HEK293 (cell line): ENCODE data around the gene PPP5C.

Experiments
- CTCF ChIA-PET: fragments of 350-600 bp; formaldehyde crosslinking; extraction: SDS; loops from one replicate; lab custom pipeline; 2021; ENCODE audit warnings: antibody characterized with exemption; lab: Yijun Ruan, JAX
- POLR2A ChIA-PET: fragments of 300-600 bp; formaldehyde crosslinking; extraction: SDS; loops from one replicate; lab custom pipeline; 2020; ENCODE audit warnings: antibody characterized with exemption, inconsistent platforms; lab: Yijun Ruan, JAX
- H3K27ac ChIP-seq: fragments of 200-500 bp; sonication (Bioruptor generic); 2 replicates; pipeline ENCODE4 v1.5.1; 2014; ENCODE audit warnings: low read depth, low read length, control low read depth, inconsistent platforms; ENCODE audit errors: extremely low read depth
- H3K36me3 ChIP-seq, 2 experiments: fragments of 200-500 bp in 1 of 2; sonication (Bioruptor generic) in 1 of 2; 1 replicate in 1 of 2; 2 replicates in 1 of 2; pipeline ENCODE4 v1.5.1; 2014 to 2017; ENCODE audit warnings: inconsistent platforms in 2 of 2, low read length in 2 of 2; ENCODE audit not compliant: control insufficient read depth in 2 of 2, insufficient read depth in 1 of 2
- H3K4me1 ChIP-seq: fragments of 200-500 bp; sonication (Bioruptor generic); 2 replicates; pipeline ENCODE4 v1.5.1; 2014; ENCODE audit warnings: mild to moderate bottlenecking, low read length, inconsistent platforms; ENCODE audit not compliant: control insufficient read depth, insufficient read depth
- H3K4me3 ChIP-seq: 2 replicates; pipeline ENCODE4 v1.5.1; 2011; ENCODE audit warnings: low read depth, mild to moderate bottlenecking, control low read depth, low read length, moderate library complexity
- H3K9me3 ChIP-seq: fragments of 200-500 bp; sonication (Bioruptor generic); 2 replicates; pipeline ENCODE4 v1.5.1; 2014; ENCODE audit warnings: low read depth, low read length, inconsistent platforms; ENCODE audit not compliant: control insufficient read depth, insufficient read depth
- FEZF1 ChIP-seq: fragments of 450-650 bp; formaldehyde crosslinking; IDR thresholded peaks from 2 replicates; pipeline ENCODE4 v1.5.1; 2016; ENCODE audit warnings: missing biosample characterization, missing genetic modification characterization
- GLIS2 ChIP-seq: fragments of 450-650 bp; formaldehyde crosslinking; IDR thresholded peaks from 2 replicates; pipeline ENCODE4 v1.5.1; 2016; ENCODE audit warnings: missing biosample characterization, missing genetic modification characterization
- INSM2 ChIP-seq: fragments of 450-650 bp; formaldehyde crosslinking; IDR thresholded peaks from 2 replicates; pipeline ENCODE4 v1.5.1; 2016; ENCODE audit warnings: missing biosample characterization, missing genetic modification characterization
- MZF1 ChIP-seq: fragments of 450-650 bp; formaldehyde crosslinking; IDR thresholded peaks from 2 replicates; pipeline ENCODE4 v1.5.1; 2017; ENCODE audit warnings: missing biosample characterization, missing genetic modification characterization, borderline replicate concordance
- PRDM10 ChIP-seq: fragments of 450-650 bp; formaldehyde crosslinking; IDR thresholded peaks from 2 replicates; pipeline ENCODE4 v1.5.1; 2016; ENCODE audit warnings: missing biosample characterization, missing genetic modification characterization
- TSHZ1 ChIP-seq: fragments of 450-650 bp; formaldehyde crosslinking; IDR thresholded peaks from 2 replicates; pipeline ENCODE4 v1.5.1; 2016; ENCODE audit warnings: missing biosample characterization, missing genetic modification characterization, borderline replicate concordance
- WT1 ChIP-seq: fragments of 450-650 bp; formaldehyde crosslinking; IDR thresholded peaks from 2 replicates; pipeline ENCODE4 v1.5.1; 2016; ENCODE audit warnings: missing biosample characterization, missing genetic modification characterization
- ZBTB1 ChIP-seq: fragments of 450-650 bp; formaldehyde crosslinking; IDR thresholded peaks from 2 replicates; pipeline ENCODE4 v1.5.1; 2016; ENCODE audit warnings: missing biosample characterization, missing genetic modification characterization
- ZBTB44 ChIP-seq: fragments of 450-650 bp; IDR thresholded peaks from 2 replicates; pipeline ENCODE4 v1.5.1; 2018; ENCODE audit warnings: missing biosample characterization, mild to moderate bottlenecking, missing genetic modification characterization
- ZBTB8A ChIP-seq: fragments of 450-650 bp; formaldehyde crosslinking; IDR thresholded peaks from 2 replicates; pipeline ENCODE4 v1.5.1; 2016; ENCODE audit warnings: missing biosample characterization, missing genetic modification characterization
- ZNF146 ChIP-seq: fragments of 450-650 bp; formaldehyde crosslinking; IDR thresholded peaks from 2 replicates; pipeline ENCODE4 v1.5.1; 2016; ENCODE audit warnings: missing biosample characterization, missing genetic modification characterization
- ZNF274 ChIP-seq, 2 experiments: fragments of 200-500 bp in 1 of 2; fragments of 450-650 bp in 1 of 2; sonication (Bioruptor generic) in 1 of 2; formaldehyde crosslinking in 1 of 2; IDR thresholded peaks; 2 replicates each; pipeline versions ENCODE4 v1.5.1 to v1.6.1; 2014 to 2016; ENCODE audit warnings: borderline replicate concordance in 1 of 2, inconsistent platforms in 1 of 2, low read length in 1 of 2, missing biosample characterization in 1 of 2, missing genetic modification characterization in 1 of 2
- ZNF391 ChIP-seq: fragments of 450-650 bp; formaldehyde crosslinking; IDR thresholded peaks from 2 replicates; pipeline ENCODE4 v1.5.1; 2016; ENCODE audit warnings: low read depth, missing biosample characterization, missing genetic modification characterization, borderline replicate concordance
- ZNF521 ChIP-seq: fragments of 450-650 bp; formaldehyde crosslinking; IDR thresholded peaks from 2 replicates; pipeline ENCODE4 v1.5.1; 2017; ENCODE audit warnings: missing biosample characterization, mild to moderate bottlenecking, missing genetic modification characterization
- TF ChIP-seq, protein P1 (sequence below): fragments of 450-650 bp; formaldehyde crosslinking; IDR thresholded peaks from 2 replicates; pipeline ENCODE4 v1.5.1; 2017; ENCODE audit warnings: missing biosample characterization, missing genetic modification characterization

Gene PPP5C

GRCh38 chr19:46364359-46364758 is 17.5 kb downstream of the PPP5C start:
- peaks cover 51 to 55% of the 10 kb centered on the region in 2 experiments for H3K36me3 ChIP-seq
- H3K27ac ChIP-seq: no peak overlapping the region
- ChIA-PET CTCF (interaction anchor here (0.5 to 2.1 kb wide), 6 partner anchors 9 to 283 kb away, joined by 3 to 10 read pairs (median 4); partner anchors contain the start of gene PPP5C), POLR2A (no interaction called here)
- no peak overlapping the region for H3K4me3 ChIP-seq
- TF ChIP-seq ZNF391 (no peak), WT1 (tag by site-specific recombination) (no peak), FEZF1 (tag by site-specific recombination) (no peak), ZNF274 (IDR thresholded peaks at IDR 0.05; ENCODE audit: low read length) (no peak), ZNF274 (tag by site-specific recombination; IDR thresholded peaks at IDR 0.05; ENCODE audit: borderline replicate concordance) (no peak), GLIS2 (tag by site-specific recombination) (no peak), MZF1 (tag by site-specific recombination) (no peak), ZBTB8A (tag by site-specific recombination) (no peak)
- no peaks in the 10 kb centered on the region for H3K9me3 ChIP-seq
- 0 out of 2 replicates have a peak, but pooled peaks cover 3% of the 10 kb centered on the region for H3K4me1 ChIP-seq

DNA sequence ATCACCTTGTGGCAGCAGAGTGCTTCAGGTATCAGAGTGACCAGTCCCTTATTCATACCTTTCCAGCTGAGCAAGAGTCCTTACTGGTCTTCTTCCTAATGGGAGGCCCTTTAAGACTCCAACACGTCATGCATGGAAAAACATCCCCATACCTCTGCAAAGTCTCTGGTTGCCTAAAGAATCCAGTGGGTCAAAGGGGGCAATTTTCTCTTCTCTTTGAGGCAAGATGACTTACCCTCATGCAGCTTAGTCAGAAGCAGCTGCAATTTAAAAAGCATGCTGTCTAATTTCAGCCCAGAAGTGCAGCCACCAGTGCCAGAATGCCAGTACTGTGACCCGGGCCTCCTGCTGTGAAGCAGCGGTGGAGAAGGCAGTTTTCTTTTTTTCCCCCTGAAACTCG is 18.7 kb downstream of the PPP5C start:
- Histone ChIP-seq H3K4me3 (no peak overlapping the region), H3K4me1 (0 out of 2 replicates have a peak, but pooled peaks cover 3% of the 10 kb centered on the region), H3K27ac (no peak overlapping the region), H3K9me3 (no peaks in the 10 kb centered on the region), H3K36me3 (peaks cover 46 to 55% of the 10 kb centered on the region in 2 experiments)
- no peak for TF ChIP-seq ZNF521 (tag by site-specific recombination)
- TF ChIP-seq ZBTB44: 0 out of 2 replicates have a peak, but pooled peaks have one; percentile 52
- TF ChIP-seq, protein P1, sequence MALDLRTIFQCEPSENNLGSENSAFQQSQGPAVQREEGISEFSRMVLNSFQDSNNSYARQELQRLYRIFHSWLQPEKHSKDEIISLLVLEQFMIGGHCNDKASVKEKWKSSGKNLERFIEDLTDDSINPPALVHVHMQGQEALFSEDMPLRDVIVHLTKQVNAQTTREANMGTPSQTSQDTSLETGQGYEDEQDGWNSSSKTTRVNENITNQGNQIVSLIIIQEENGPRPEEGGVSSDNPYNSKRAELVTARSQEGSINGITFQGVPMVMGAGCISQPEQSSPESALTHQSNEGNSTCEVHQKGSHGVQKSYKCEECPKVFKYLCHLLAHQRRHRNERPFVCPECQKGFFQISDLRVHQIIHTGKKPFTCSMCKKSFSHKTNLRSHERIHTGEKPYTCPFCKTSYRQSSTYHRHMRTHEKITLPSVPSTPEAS (tag by site-specific recombination): no peak
- ChIA-PET CTCF (interaction anchor here (0.6 to 2.1 kb wide), 3 partner anchors 19 to 162 kb away, joined by 4 to 10 read pairs (median 5); partner anchors contain the start of gene PPP5C), POLR2A (no interaction called here)

DNA sequence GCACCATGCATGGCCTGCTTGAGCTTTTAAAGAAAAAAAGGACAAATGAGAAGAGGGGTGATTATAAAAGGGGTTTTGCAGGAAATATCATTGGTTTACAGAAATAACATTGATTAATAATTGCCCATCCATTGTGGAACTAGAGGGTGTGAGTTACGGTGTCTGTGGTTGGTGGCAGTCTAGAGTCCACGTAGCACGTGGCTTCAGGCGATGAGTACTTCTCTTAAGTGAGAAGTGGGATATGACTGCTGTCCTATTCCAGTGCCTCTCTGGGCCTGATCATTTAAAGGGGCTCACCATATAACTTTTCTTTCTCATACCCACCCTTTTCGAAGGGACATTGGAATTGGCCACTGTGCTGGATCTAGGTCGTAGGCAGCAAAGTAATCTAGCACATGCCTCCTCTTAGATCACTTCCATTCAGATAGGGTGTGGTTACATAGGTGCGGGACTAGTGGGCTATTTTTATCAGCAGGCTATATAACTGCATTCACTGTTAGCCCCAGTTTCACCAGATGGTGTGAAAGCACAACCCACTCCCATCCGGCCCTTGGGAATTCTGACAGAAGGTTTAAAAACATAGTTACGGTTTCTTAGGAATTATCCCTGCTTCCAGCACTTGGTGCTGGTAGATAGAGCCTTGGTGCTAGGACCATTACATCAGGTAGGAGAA is 19.9 kb downstream of the PPP5C start:
- no peak overlapping the region for H3K27ac ChIP-seq
- TF ChIP-seq ZBTB1 (tag by site-specific recombination) (no peak), ZNF146 (tag by site-specific recombination) (no peak), PRDM10 (0 out of 2 replicates have a peak, but pooled peaks have one; percentile 17), TSHZ1 (tag by site-specific recombination) (no peak), INSM2 (no peak)
- POLR2A ChIA-PET: interaction anchor here (0.6 kb wide), 1 partner anchor 153 kb away, joined by 6 read pairs; no protein-coding TSS in a partner anchor
- peaks cover 36 to 63% of the 10 kb centered on the region in 2 experiments for H3K36me3 ChIP-seq
- no peak overlapping the region for H3K4me3 ChIP-seq
- H3K9me3 ChIP-seq: no peaks in the 10 kb centered on the region
- 0 out of 2 replicates have a peak, but pooled peaks cover 3% of the 10 kb centered on the region for H3K4me1 ChIP-seq
- CTCF ChIA-PET: interaction anchor here (0.6 kb wide), 1 partner anchor 12 kb away, joined by 5 read pairs; no protein-coding TSS in a partner anchor
